GM12892 (cell line): ENCODE results near the gene ACADS.

Experiments used
- POLR2A ChIP-seq: IDR thresholded peaks from 2 replicates; pipeline ENCODE4 v1.6.1; 2011; ENCODE audit warnings: low read depth, low read length, control low read depth
- POLR2AphosphoS5 ChIP-seq: IDR thresholded peaks from 2 replicates; pipeline ENCODE4 v1.6.1; 2011; ENCODE audit warnings: low read depth, low read length, control low read depth

GRCh38 chr12:120749256-120749655, 23.6 kb downstream of the ACADS start:
- TF ChIP-seq POLR2A (no peak), POLR2AphosphoS5 (no peak)
